ENCODE results near the gene FKBP1A. TPM values are rescaled to one million over a fixed set of nuclear protein-coding genes. Genes with fewer than 3 reads are reported as not detected.
A peak's percentile ranks its signal among the peaks of the same experiment; 100 is the strongest.

FKBP1A gene
- total and polyA plus RNA-seq, 10 donors, result 135 to 338 (median 248) TPM

DNA sequence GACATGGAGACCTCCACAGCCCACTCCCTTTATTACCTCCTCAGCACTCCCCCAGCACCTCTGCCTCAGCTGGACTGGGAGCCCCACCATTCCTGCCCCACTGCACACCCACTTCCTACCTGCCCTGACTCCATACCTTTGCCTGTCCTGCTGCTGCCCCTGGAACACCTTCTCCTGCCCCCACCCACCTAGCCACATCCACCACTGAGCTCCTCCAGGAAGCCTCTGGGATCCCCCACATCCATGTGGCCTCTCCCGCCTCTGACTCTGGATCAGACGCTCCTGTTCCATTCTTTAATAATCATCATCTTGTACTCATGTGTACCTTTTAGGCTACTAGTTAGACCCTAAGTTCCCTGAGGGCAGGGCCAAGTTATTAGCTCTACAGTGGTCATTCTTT is 61.8 kb downstream of the FKBP1A start:
- 91 to 100% (median 96%) methylated on average over 2 of the region's 2 CpGs for WGBS, 5 donors
- H3K4me3 ChIP-seq, result no peak overlapping the region
- DNase-seq, result peak; percentile 48
- TF ChIP-seq POLR2AphosphoS5 (IDR thresholded peaks at IDR 0.05) (no peak), POLR2A (IDR thresholded peaks at IDR 0.05) (no peak)
- TF ChIP-seq, protein P1, sequence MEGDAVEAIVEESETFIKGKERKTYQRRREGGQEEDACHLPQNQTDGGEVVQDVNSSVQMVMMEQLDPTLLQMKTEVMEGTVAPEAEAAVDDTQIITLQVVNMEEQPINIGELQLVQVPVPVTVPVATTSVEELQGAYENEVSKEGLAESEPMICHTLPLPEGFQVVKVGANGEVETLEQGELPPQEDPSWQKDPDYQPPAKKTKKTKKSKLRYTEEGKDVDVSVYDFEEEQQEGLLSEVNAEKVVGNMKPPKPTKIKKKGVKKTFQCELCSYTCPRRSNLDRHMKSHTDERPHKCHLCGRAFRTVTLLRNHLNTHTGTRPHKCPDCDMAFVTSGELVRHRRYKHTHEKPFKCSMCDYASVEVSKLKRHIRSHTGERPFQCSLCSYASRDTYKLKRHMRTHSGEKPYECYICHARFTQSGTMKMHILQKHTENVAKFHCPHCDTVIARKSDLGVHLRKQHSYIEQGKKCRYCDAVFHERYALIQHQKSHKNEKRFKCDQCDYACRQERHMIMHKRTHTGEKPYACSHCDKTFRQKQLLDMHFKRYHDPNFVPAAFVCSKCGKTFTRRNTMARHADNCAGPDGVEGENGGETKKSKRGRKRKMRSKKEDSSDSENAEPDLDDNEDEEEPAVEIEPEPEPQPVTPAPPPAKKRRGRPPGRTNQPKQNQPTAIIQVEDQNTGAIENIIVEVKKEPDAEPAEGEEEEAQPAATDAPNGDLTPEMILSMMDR (IDR thresholded peaks at IDR 0.05 in 8 of 11, conservative IDR thresholded peaks at IDR 0.05 in 3 of 11), result no peak
- H3K27me3 ChIP-seq (replicated peaks in 1 of 7), result no peaks in the 10 kb centered on the region
- peak overlapping the region in 5 of 8 donors; percentile 17 to 99 (median 97) for H3K27ac ChIP-seq
- peaks cover 0 to 46% (median 0%) of the 10 kb centered on the region in 6 donors for H3K36me3 ChIP-seq
- intact Hi-C loops (cut with DNase I; ENCODE audit: low total_unique reads), result no loop called here
- H3K9me3 ChIP-seq, result no peaks in the 10 kb centered on the region
- H3K4me1 ChIP-seq, result peaks cover 33 to 88% (median 63%) of the 10 kb centered on the region in 6 donors

DNA sequence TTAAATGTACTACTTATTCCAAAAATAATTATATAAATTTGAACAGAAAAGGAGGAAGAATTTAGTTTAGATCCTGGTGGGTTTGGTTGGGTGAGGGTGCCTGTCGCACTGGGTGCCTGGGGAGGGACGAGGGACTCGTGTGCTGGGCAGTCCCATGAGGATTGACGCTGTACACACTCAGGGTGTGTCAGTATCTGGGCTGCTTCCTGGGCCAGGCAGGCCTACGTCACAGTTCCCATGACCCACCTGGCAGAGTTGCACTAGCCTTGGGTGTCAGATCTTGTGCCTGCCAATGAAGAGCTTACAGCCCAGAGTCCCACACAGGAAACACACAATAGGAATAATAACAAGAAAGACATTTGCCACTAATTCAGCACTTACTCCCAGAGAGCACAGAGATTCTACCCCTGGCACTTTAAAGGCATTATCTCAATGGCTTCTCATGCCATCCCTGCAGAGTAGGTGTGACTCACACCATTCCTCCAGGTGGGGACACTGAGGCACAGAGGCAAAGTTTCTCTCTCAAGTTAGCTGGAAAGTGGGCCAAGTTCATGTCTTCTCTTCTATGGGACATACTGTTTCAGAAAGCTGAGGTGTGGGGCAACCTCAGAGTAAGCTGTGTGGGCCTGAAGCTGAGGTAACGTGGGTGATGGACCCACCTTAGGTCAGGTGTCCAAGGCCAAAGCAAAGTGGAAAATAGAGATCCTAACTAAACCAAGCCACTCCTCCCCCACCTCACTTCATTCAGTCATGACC is 62.6 kb downstream of the FKBP1A start:
- Histone ChIP-seq H3K4me1 (peaks cover 34 to 86% (median 64%) of the 10 kb centered on the region in 6 donors), H3K27ac (peak overlapping the region; percentile 42 to 99 (median 97)), H3K36me3 (peaks cover 0 to 46% (median 0%) of the 10 kb centered on the region in 6 donors), H3K4me3 (no peak overlapping the region), H3K9me3 (no peaks in the 10 kb centered on the region), H3K27me3 (replicated peaks in 1 of 7) (no peaks in the 10 kb centered on the region)
- intact Hi-C loops (cut with DNase I; ENCODE audit: low total_unique reads), result no loop called here
- TF ChIP-seq POLR2AphosphoS5 (IDR thresholded peaks at IDR 0.05) (peak in 2 of 3 donors; percentile 43 to 47), POLR2A (IDR thresholded peaks at IDR 0.05) (no peak)
- TF ChIP-seq, protein P1 (IDR thresholded peaks at IDR 0.05 in 8 of 11, conservative IDR thresholded peaks at IDR 0.05 in 3 of 11), result no peak
- WGBS, 5 donors, result 57 to 75% (median 72%) methylated on average over 6 of the region's 6 CpGs
- DNase-seq, result peak; percentile 80

DNA sequence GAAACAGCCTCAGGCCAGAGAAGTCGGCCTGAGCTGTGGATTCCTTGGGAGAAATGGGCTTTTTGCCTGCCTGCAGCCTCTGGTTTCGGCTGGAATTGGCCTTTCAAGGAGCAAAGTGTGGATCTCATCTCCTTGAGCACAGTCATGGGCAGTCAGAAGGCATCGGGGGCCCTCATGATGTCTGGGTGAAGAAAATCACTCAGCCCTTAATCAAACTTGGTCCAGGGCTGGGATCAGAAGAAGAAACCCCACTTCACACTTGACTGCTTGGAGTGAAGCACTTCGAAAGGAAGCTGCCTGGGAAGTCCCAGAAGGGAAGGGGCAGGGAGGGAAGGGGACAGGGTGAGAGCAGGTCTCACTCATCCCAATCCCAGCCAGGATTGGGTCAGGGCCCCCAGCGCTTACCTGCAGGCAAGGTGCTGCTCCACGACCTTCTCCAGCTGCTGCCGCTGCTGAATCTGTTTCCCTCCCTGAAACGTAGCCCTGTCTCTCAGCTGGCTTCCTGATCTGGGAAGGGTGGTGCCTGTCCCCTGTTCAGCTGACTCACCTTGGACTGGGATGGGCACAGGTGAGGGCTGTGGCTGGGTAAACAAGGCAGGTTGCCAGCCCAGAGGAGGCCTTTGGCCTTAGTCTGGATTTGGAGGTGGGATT is 64.0 kb downstream of the FKBP1A start, which contains the start of gene SDCBP2:
TSS of gene SDCBP2 (minus strand) at position 460 of the 651 bp plus-strand sequence. CDS start 8,723 bp downstream, outside the sequence.
- WGBS, 5 donors, result 78 to 82% (median 80%) methylated on average over 7 to 8 of the region's 8 CpGs
- peaks cover 43 to 84% (median 72%) of the 10 kb centered on the region in 6 donors for H3K4me1 ChIP-seq
- DNase-seq, result peak; percentile 69
- intact Hi-C loops (cut with DNase I; ENCODE audit: low total_unique reads), result loop anchor here (5.0 kb wide), 1 partner anchor 63 kb away; the partner anchor contains the start of gene FKBP1A
- H3K36me3 ChIP-seq, result peaks cover 0 to 38% (median 0%) of the 10 kb centered on the region in 6 donors
- no peaks in the 10 kb centered on the region for H3K27me3 ChIP-seq (replicated peaks in 1 of 7)
- H3K9me3 ChIP-seq, result no peaks in the 10 kb centered on the region
- TF ChIP-seq POLR2A (IDR thresholded peaks at IDR 0.05), result no peak
- peak in 1 of 3 donors; percentile 9 for TF ChIP-seq POLR2AphosphoS5 (IDR thresholded peaks at IDR 0.05)
- TF ChIP-seq, protein P1 (IDR thresholded peaks at IDR 0.05 in 8 of 11, conservative IDR thresholded peaks at IDR 0.05 in 3 of 11), result no peak
- no peak within 1 kb of the TSS for H3K4me3 ChIP-seq
- H3K27ac ChIP-seq, result peak within 1 kb of the TSS; percentile 42 to 99 (median 97)

Measured in spleen (tissue), 11 donors.